HepG2 (cell line): ENCODE results near the gene CHPF. TPM values are rescaled to one million over a fixed set of nuclear protein-coding genes. Genes with fewer than 3 reads are reported as not detected.

Source experiments
- ARHGAP35 ChIP-seq: sonication (generic); formaldehyde crosslinking; IDR thresholded peaks from 2 replicates; pipeline ENCODE4 v1.9.0; 2022; ENCODE audit warnings: mild to moderate bottlenecking, inconsistent platforms, moderate library complexity, missing genetic modification reagents, borderline replicate concordance
- BCL6 ChIP-seq: IDR thresholded peaks from 2 replicates; pipeline ENCODE4 v1.6.1; 2016; ENCODE audit warnings: missing genetic modification reagents, missing compliant biosample characterization
- DNMT3B ChIP-seq: conservative IDR thresholded peaks from 2 replicates; pipeline ENCODE4 v1.6.1; 2016; ENCODE audit warnings: missing biosample characterization, control low read depth
- EZH2 ChIP-seq: conservative IDR thresholded peaks from 2 replicates; pipeline ENCODE4 v1.6.1; 2012; ENCODE audit warnings: mild to moderate bottlenecking, low read depth, low read length, moderate library complexity
- KDM3A ChIP-seq: IDR thresholded peaks from 2 replicates; pipeline ENCODE4 v1.6.1; 2018; ENCODE audit warnings: low read depth, missing compliant biosample characterization
- KDM5A ChIP-seq: fragments of 200-600 bp; sonication (generic); IDR thresholded peaks from 2 replicates; pipeline ENCODE4 v1.7.0; 2018; ENCODE audit warnings: antibody characterized with exemption, mild to moderate bottlenecking, low read length, borderline replicate concordance
- MTA3 ChIP-seq: sonication (generic); formaldehyde crosslinking; IDR thresholded peaks from 2 replicates; pipeline ENCODE4 v1.4.0; 2020; ENCODE audit warnings: missing genetic modification reagents
- PRPF4 ChIP-seq: fragments of 200-400 bp; formaldehyde crosslinking; IDR thresholded peaks from 2 replicates; pipeline ENCODE4 v1.6.1; 2016; ENCODE audit warnings: low read length, low read depth; ENCODE audit not compliant: poor library complexity, severe bottlenecking
- RAD51 ChIP-seq: fragments of 450-650 bp; IDR thresholded peaks from 2 replicates; pipeline ENCODE4 v1.6.1; 2016; ENCODE audit warnings: borderline replicate concordance
- RFX3 ChIP-seq: IDR thresholded peaks from 2 replicates; pipeline ENCODE4 v1.6.1; 2016; ENCODE audit warnings: missing biosample characterization, missing genetic modification reagents
- RFXANK ChIP-seq: IDR thresholded peaks from 2 replicates; pipeline ENCODE4 v1.6.1; 2016
- RXRA ChIP-seq: sonication (generic); formaldehyde crosslinking; IDR thresholded peaks from 2 replicates; pipeline ENCODE4 v1.5.1; 2020; ENCODE audit warnings: missing genetic modification reagents
- SP4 ChIP-seq: sonication (generic); formaldehyde crosslinking; IDR thresholded peaks from 2 replicates; pipeline ENCODE4 v1.8.1; 2023; ENCODE audit warnings: mild to moderate bottlenecking, missing genetic modification reagents
- SRSF4 ChIP-seq: fragments of 200-400 bp; formaldehyde crosslinking; IDR thresholded peaks from one replicate; pipeline ENCODE4 v1.6.1; 2018; ENCODE audit warnings: mild to moderate bottlenecking, low read depth, low read length, moderate library complexity; ENCODE audit not compliant: poor library complexity, severe bottlenecking
- SUZ12 ChIP-seq: fragments of 150-350 bp; IDR thresholded peaks from 2 replicates; pipeline ENCODE4 v1.6.1; 2014; ENCODE audit warnings: low read depth, low read length
- ZMAT3 ChIP-seq: sonication (generic); formaldehyde crosslinking; conservative IDR thresholded peaks from 2 replicates; pipeline ENCODE4 v1.7.0; 2021; ENCODE audit warnings: missing genetic modification reagents
- ZNF282 ChIP-seq: fragments of 450-650 bp; IDR thresholded peaks from 2 replicates; pipeline ENCODE4 v1.6.1; 2018; ENCODE audit not compliant: partially characterized antibody
- ZNF510 ChIP-seq: sonication (generic); formaldehyde crosslinking; IDR thresholded peaks from 2 replicates; pipeline ENCODE4 v1.4.0; 2020; ENCODE audit warnings: low read depth, mild to moderate bottlenecking, missing genetic modification reagents
- ZNF549 ChIP-seq: sonication (generic); formaldehyde crosslinking; IDR thresholded peaks from 2 replicates; pipeline ENCODE4 v1.5.0; 2020; ENCODE audit warnings: missing genetic modification reagents
- ZNF564 ChIP-seq: sonication (generic); formaldehyde crosslinking; IDR thresholded peaks from 2 replicates; pipeline ENCODE4 v1.8.1; 2023; ENCODE audit warnings: mild to moderate bottlenecking, missing genetic modification reagents
- ZNF570 ChIP-seq: sonication (generic); formaldehyde crosslinking; IDR thresholded peaks from 2 replicates; pipeline ENCODE4 v1.4.0; 2020; ENCODE audit warnings: mild to moderate bottlenecking, missing genetic modification reagents, borderline replicate concordance
- ZNF816 ChIP-seq: sonication (generic); formaldehyde crosslinking; IDR thresholded peaks from 2 replicates; pipeline ENCODE4 v1.8.0; 2022; ENCODE audit warnings: missing genetic modification reagents, mild to moderate bottlenecking, borderline replicate concordance
- polyA plus RNA-seq, 8 experiments: library from polyadenylated mRNA; depleted of rRNA in 3 of 8; stranded (reverse) in 7 of 8; unstranded in 1 of 8; fragments of >200 nt; fragmentation: Illumina TruSeq in 4 of 8; extraction: Trizol in 4 of 8; gene quantifications; 2 replicates each; pipeline versions ENCODE4 v1.2.1 to v1.2.3, GENCODE V29; 2011 to 2016; ENCODE audit warnings: low read depth in 4 of 8, missing spikeins in 1 of 8, mixed read lengths in 1 of 8; ENCODE audit not compliant: insufficient read depth in 1 of 8
- total RNA-seq, 5 experiments: library from RNA; depleted of rRNA; stranded (reverse); fragments of >200 nt; fragmentation: Illumina TruSeq; extraction: Trizol; gene quantifications; 2 replicates each; pipeline ENCODE4 v1.2.3, GENCODE V29; 2016; ENCODE audit warnings: low read depth in 1 of 5
- TF ChIP-seq, protein P1 (sequence below): conservative IDR thresholded peaks from 2 replicates; pipeline ENCODE4 v1.6.1; 2018; ENCODE audit warnings: missing genetic modification reagents
- TF ChIP-seq, protein P2 (sequence below): sonication (generic); formaldehyde crosslinking; IDR thresholded peaks from 2 replicates; pipeline ENCODE4 v1.4.0; 2020; ENCODE audit warnings: missing genetic modification reagents
- TF ChIP-seq, protein P3 (sequence below): sonication (generic); formaldehyde crosslinking; IDR thresholded peaks from 2 replicates; pipeline ENCODE4 v1.4.0; 2020; ENCODE audit warnings: missing genetic modification reagents

CHPF gene
- total and polyA plus RNA-seq, 2 of the 13 experiments (the other 11 are each of a cell fraction or from before 2014, with no cell fraction given), result 79.6 to 111 TPM

DNA sequence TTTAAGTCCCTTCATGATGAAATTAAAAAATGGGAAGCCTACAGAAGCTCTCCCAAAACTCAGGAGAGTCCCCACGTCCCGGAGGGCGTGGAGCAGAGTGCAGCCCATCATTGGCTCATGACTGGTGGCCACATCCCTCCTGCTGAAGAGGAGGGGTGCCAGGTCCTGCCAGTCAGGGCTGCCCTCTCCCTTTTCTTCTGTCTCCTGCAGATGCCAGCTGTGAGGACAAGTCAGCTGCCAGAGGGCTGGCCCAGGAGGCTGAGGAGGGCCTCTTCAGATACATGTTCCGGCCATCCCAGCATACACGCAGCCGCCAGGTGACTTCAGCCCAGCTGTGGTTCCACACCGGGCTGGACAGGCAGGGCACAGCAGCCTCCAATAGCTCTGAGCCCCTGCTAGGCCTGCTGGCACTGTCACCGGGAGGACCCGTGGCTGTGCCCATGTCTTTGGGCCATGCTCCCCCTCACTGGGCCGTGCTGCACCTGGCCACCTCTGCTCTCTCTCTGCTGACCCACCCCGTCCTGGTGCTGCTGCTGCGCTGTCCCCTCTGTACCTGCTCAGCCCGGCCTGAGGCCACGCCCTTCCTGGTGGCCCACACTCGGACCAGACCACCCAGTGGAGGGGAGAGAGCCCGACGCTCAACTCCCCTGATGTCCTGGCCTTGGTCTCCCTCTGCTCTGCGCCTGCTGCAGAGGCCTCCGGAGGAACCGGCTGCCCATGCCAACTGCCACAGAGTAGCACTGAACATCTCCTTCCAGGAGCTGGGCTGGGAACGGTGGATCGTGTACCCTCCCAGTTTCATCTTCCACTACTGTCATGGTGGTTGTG, 31.1 kb upstream of the CHPF start (continued):
- TF ChIP-seq PRPF4, result no peak
- TF ChIP-seq MTA3 (CRISPR knock-in tag), result no peak
- no peak for TF ChIP-seq ZNF570
- no peak for TF ChIP-seq EZH2
- TF ChIP-seq ZNF816 (CRISPR knock-in tag), result no peak
- no peak for TF ChIP-seq RXRA
- no peak for TF ChIP-seq ARHGAP35 (CRISPR knock-in tag)
- TF ChIP-seq SUZ12, result no peak
- TF ChIP-seq ZNF282, result no peak
- TF ChIP-seq RFX3 (CRISPR knock-in tag), result no peak
- TF ChIP-seq RAD51, result no peak
- TF ChIP-seq ZNF510, result no peak
- TF ChIP-seq BCL6, result no peak
- TF ChIP-seq ZNF549, result no peak
- TF ChIP-seq, protein P1, sequence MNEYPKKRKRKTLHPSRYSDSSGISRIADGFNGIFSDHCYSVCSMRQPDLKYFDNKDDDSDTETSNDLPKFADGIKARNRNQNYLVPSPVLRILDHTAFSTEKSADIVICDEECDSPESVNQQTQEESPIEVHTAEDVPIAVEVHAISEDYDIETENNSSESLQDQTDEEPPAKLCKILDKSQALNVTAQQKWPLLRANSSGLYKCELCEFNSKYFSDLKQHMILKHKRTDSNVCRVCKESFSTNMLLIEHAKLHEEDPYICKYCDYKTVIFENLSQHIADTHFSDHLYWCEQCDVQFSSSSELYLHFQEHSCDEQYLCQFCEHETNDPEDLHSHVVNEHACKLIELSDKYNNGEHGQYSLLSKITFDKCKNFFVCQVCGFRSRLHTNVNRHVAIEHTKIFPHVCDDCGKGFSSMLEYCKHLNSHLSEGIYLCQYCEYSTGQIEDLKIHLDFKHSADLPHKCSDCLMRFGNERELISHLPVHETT (CRISPR knock-in tag), result no peak
- no peak for TF ChIP-seq ZNF564 (CRISPR knock-in tag)
- no peak for TF ChIP-seq SP4 (CRISPR knock-in tag)
- TF ChIP-seq SRSF4, result no peak
- TF ChIP-seq KDM3A (CRISPR knock-in tag), result no peak
- TF ChIP-seq DNMT3B (CRISPR knock-in tag), result no peak
- TF ChIP-seq, protein P2, sequence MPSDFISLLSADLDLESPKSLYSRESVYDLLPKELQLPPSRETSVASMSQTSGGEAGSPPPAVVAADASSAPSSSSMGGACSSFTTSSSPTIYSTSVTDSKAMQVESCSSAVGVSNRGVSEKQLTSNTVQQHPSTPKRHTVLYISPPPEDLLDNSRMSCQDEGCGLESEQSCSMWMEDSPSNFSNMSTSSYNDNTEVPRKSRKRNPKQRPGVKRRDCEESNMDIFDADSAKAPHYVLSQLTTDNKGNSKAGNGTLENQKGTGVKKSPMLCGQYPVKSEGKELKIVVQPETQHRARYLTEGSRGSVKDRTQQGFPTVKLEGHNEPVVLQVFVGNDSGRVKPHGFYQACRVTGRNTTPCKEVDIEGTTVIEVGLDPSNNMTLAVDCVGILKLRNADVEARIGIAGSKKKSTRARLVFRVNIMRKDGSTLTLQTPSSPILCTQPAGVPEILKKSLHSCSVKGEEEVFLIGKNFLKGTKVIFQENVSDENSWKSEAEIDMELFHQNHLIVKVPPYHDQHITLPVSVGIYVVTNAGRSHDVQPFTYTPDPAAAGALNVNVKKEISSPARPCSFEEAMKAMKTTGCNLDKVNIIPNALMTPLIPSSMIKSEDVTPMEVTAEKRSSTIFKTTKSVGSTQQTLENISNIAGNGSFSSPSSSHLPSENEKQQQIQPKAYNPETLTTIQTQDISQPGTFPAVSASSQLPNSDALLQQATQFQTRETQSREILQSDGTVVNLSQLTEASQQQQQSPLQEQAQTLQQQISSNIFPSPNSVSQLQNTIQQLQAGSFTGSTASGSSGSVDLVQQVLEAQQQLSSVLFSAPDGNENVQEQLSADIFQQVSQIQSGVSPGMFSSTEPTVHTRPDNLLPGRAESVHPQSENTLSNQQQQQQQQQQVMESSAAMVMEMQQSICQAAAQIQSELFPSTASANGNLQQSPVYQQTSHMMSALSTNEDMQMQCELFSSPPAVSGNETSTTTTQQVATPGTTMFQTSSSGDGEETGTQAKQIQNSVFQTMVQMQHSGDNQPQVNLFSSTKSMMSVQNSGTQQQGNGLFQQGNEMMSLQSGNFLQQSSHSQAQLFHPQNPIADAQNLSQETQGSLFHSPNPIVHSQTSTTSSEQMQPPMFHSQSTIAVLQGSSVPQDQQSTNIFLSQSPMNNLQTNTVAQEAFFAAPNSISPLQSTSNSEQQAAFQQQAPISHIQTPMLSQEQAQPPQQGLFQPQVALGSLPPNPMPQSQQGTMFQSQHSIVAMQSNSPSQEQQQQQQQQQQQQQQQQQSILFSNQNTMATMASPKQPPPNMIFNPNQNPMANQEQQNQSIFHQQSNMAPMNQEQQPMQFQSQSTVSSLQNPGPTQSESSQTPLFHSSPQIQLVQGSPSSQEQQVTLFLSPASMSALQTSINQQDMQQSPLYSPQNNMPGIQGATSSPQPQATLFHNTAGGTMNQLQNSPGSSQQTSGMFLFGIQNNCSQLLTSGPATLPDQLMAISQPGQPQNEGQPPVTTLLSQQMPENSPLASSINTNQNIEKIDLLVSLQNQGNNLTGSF (CRISPR knock-in tag), result no peak
- TF ChIP-seq KDM5A, result no peak
- TF ChIP-seq, protein P3, sequence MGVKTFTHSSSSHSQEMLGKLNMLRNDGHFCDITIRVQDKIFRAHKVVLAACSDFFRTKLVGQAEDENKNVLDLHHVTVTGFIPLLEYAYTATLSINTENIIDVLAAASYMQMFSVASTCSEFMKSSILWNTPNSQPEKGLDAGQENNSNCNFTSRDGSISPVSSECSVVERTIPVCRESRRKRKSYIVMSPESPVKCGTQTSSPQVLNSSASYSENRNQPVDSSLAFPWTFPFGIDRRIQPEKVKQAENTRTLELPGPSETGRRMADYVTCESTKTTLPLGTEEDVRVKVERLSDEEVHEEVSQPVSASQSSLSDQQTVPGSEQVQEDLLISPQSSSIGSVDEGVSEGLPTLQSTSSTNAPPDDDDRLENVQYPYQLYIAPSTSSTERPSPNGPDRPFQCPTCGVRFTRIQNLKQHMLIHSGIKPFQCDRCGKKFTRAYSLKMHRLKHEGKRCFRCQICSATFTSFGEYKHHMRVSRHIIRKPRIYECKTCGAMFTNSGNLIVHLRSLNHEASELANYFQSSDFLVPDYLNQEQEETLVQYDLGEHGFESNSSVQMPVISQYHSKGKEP (CRISPR knock-in tag), result no peak
- TF ChIP-seq ZMAT3 (CRISPR knock-in tag), result no peak
- TF ChIP-seq RFXANK, result no peak
